Measurements from ENCODE around the gene PHKG2. TPM values are rescaled to one million over a fixed set of nuclear protein-coding genes. Genes with fewer than 3 reads are reported as not detected.
"Not testable (repeated sequence)": the region's sequence is repeated elsewhere in the genome, so short reads cannot be mapped to it uniquely, and the experiment has no call there.

PHKG2 gene
- total RNA-seq, 4 donors from 2014 or later: 29.9 to 46.2 (median 33.3) TPM

DNA sequence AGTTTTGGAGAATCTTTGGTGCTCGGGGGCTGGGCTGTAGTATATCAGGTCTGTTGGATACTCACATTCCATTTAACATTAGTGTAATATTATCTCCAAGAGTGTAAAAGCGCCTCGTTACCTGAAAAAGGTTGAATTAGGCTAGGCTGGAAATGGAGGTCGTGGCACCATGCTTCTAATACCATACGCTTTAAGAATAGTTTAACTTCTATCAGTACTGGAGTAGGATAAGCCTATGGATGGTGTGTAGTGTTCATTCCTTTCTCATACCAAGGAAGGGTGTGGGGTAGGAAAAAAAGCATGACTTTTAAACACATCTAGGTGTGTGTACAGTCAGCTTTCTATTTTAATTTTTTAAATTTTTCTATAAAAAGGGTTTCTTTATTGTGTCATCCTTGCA is 47.3 kb upstream of the PHKG2 start:
- 79 to 85% methylated on average over 5 of the region's 5 CpGs for WGBS, 2 donors
- Histone ChIP-seq H3K36me3 (peaks cover 8 to 62% (median 27%) of the 10 kb centered on the region in 3 donors), H3K27ac (no peak overlapping the region)

DNA sequence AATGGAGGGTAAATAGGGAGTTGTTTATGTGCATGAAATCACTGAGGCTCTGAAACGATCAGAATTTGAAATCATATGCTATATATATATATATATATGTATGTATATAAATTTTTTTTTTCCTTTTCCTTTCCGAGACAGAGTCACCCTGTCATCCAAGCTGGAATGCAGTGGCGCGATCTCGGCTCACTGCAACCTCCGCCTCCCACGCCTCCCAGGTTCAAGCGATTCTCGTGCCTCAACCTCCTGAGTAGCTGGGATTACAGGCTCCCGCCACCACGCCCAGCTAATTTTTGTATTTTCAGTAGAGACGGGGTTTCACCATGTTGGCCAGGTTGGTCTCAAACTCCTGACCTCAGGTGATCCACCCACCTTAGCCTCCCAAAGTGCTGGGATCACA is 45.2 kb upstream of the PHKG2 start:
- WGBS, 2 donors: 90% methylated on average over 12 of the region's 12 CpGs
- not testable (repeated sequence) for DNase-seq (ENCODE audit: low spot score in 2 of 2); H3K4me3 ChIP-seq; H3K27ac ChIP-seq; H3K27me3 ChIP-seq; H3K9me3 ChIP-seq
- peaks cover 7 to 23% (median 15%) of the 10 kb centered on the region in 4 donors for H3K4me1 ChIP-seq
- H3K36me3 ChIP-seq: peaks cover 11 to 83% (median 46%) of the 10 kb centered on the region in 3 donors

More for the DNA sequence above, 47.3 kb upstream of the PHKG2 start:
- Histone ChIP-seq H3K27me3 (no peaks in the 10 kb centered on the region), H3K4me1 (peaks cover 7 to 31% (median 19%) of the 10 kb centered on the region in 4 donors), H3K4me3 (no peak overlapping the region), H3K9me3 (no peaks in the 10 kb centered on the region)
- TF ChIP-seq, protein P1, sequence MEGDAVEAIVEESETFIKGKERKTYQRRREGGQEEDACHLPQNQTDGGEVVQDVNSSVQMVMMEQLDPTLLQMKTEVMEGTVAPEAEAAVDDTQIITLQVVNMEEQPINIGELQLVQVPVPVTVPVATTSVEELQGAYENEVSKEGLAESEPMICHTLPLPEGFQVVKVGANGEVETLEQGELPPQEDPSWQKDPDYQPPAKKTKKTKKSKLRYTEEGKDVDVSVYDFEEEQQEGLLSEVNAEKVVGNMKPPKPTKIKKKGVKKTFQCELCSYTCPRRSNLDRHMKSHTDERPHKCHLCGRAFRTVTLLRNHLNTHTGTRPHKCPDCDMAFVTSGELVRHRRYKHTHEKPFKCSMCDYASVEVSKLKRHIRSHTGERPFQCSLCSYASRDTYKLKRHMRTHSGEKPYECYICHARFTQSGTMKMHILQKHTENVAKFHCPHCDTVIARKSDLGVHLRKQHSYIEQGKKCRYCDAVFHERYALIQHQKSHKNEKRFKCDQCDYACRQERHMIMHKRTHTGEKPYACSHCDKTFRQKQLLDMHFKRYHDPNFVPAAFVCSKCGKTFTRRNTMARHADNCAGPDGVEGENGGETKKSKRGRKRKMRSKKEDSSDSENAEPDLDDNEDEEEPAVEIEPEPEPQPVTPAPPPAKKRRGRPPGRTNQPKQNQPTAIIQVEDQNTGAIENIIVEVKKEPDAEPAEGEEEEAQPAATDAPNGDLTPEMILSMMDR (IDR thresholded peaks at IDR 0.05): no peak
- TF ChIP-seq POLR2A (IDR thresholded peaks at IDR 0.05) (no peak), EP300 (IDR thresholded peaks at IDR 0.05) (no peak)
- DNase-seq (ENCODE audit: low spot score in 2 of 2): no peak

DNA sequence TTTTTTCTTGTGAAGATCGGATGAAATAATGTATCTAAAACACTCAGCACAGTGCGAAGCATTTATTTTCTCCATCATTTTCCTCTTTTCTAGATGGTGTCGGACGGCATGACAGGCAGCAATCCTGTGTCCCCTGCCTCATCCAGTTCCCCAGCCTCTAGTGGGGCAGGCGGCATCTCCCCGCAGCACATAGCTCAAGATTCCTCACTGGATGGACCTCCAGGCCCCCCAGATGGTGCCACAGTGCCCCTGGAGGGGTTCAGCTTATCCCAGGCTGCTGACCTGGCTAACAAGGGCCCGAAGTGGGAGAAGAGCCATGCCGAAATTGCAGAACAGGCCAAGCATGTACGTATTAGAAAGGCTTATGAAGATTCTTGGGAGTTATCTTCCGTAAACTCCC is 44.3 kb upstream of the PHKG2 start:
- DNase-seq (ENCODE audit: low spot score in 2 of 2): no peak
- TF ChIP-seq POLR2A (IDR thresholded peaks at IDR 0.05): no peak
- TF ChIP-seq, protein P1 (IDR thresholded peaks at IDR 0.05): no peak
- TF ChIP-seq EP300 (IDR thresholded peaks at IDR 0.05): no peak
- H3K4me1 ChIP-seq: peaks cover 7 to 23% (median 15%) of the 10 kb centered on the region in 4 donors
- WGBS, 2 donors: 95 to 96% methylated on average over 10 of the region's 10 CpGs
- H3K27ac ChIP-seq: no peak overlapping the region
- peaks cover 0 to 2% of the 10 kb centered on the region in 2 donors for H3K27me3 ChIP-seq
- H3K36me3 ChIP-seq: peaks cover 11 to 92% (median 46%) of the 10 kb centered on the region in 3 donors
- no peak overlapping the region for H3K4me3 ChIP-seq
- H3K9me3 ChIP-seq: no peaks in the 10 kb centered on the region

DNA sequence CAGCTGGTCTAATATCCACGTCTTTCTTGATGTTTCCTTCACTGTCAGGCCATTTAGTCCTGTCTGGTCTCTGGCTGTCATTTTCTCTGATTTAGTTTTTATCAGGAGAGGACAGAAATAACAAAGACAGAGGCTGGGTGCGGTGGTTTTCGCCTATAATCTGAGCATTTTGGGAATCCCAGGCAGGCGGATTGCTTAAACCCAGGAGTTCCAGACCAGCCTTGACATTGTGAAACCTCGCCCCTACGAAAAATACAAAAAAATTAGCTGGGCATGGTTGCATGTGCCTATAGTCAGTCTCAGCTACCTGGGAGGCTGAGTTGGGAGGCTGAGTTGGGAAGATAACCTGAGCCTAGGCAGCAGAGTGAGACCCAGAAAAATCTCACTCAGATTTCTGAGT is 42.2 kb upstream of the PHKG2 start:
- TF ChIP-seq EP300 (IDR thresholded peaks at IDR 0.05): no peak
- TF ChIP-seq, protein P1 (IDR thresholded peaks at IDR 0.05): no peak
- Histone ChIP-seq H3K4me3 (no peak overlapping the region), H3K9me3 (no peaks in the 10 kb centered on the region), H3K27ac (no peak overlapping the region), H3K4me1 (peaks cover 0 to 4% (median 0%) of the 10 kb centered on the region in 4 donors), H3K36me3 (peaks cover 8 to 100% (median 62%) of the 10 kb centered on the region in 3 donors), H3K27me3 (peaks cover 0 to 2% of the 10 kb centered on the region in 2 donors)
- 94 to 96% methylated on average over 6 of the region's 6 CpGs for WGBS, 2 donors
- no peak for DNase-seq (ENCODE audit: low spot score in 2 of 2)

DNA sequence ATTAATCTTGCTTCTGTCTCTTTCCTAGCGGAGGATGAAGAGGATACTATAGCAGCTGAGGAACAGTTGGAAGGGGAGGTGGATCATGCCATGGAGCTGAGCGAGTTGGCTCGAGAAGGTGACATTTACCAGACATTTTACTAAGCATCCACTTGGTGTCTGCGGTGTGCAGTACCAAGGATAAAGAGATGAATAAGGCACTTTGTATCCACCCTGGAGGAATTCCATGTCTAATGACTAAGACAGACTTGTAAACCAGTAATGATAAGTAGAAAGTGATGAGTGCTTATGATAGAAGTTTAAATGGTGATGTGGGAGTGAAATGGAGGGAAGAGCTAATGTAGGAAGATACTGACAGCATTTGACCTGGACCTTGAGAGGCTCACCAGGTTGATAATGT is 37.3 kb upstream of the PHKG2 start:
- 88 to 95% methylated on average over 4 of the region's 4 CpGs for WGBS, 2 donors
- Histone ChIP-seq H3K4me1 (peaks cover 0 to 4% (median 0%) of the 10 kb centered on the region in 4 donors), H3K36me3 (peaks cover 5 to 100% (median 63%) of the 10 kb centered on the region in 3 donors), H3K27me3 (peaks cover 0 to 2% of the 10 kb centered on the region in 2 donors), H3K9me3 (no peaks in the 10 kb centered on the region), H3K27ac (no peak overlapping the region), H3K4me3 (no peak overlapping the region)
- no peak for DNase-seq (ENCODE audit: low spot score in 2 of 2)
- TF ChIP-seq EP300 (IDR thresholded peaks at IDR 0.05): no peak
- TF ChIP-seq, protein P1 (IDR thresholded peaks at IDR 0.05): no peak
- TF ChIP-seq POLR2A (IDR thresholded peaks at IDR 0.05): no peak

DNA sequence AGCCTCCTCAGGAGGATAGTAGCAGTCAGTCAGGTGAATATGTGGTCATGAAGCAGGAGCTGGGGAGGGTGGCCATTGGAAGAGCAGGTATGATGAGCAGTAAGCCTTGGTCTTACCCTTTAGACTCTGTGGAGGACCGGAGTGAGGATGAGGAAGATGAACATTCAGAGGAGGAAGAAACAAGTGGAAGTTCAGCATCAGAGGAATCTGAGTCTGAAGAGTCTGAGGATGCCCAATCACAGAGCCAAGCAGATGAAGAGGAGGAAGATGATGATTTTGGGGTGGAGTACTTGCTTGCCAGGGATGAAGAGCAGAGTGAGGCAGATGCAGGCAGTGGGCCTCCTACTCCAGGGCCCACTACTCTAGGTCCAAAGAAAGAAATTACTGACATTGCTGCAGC is 36.5 kb upstream of the PHKG2 start:
- no peak for TF ChIP-seq POLR2A (IDR thresholded peaks at IDR 0.05)
- TF ChIP-seq, protein P1 (IDR thresholded peaks at IDR 0.05): no peak
- TF ChIP-seq EP300 (IDR thresholded peaks at IDR 0.05): no peak
- H3K4me3 ChIP-seq: no peak overlapping the region
- H3K4me1 ChIP-seq: peaks cover 0 to 4% (median 0%) of the 10 kb centered on the region in 4 donors
- peaks cover 0 to 2% of the 10 kb centered on the region in 2 donors for H3K27me3 ChIP-seq
- no peaks in the 10 kb centered on the region for H3K9me3 ChIP-seq
- DNase-seq (ENCODE audit: low spot score in 2 of 2): no peak
- H3K36me3 ChIP-seq: peaks cover 5 to 100% (median 60%) of the 10 kb centered on the region in 3 donors
- WGBS, 2 donors: 91 to 100% methylated on average over 1 of the region's 1 CpG
- no peak overlapping the region for H3K27ac ChIP-seq
